OCI-LY1 (cell line): Measurements from ENCODE around the gene MCF2L2.

ENCODE experiments used
- H2AFZ ChIP-seq: fragments of 200-600 bp; sonication (generic), shearing (Covaris generic); 2 replicates; pipeline ENCODE4 v1.6.0; 2014; ENCODE audit warnings: antibody characterized with exemption, mild to moderate bottlenecking, low read length
- H3F3A ChIP-seq: fragments of 200-600 bp; sonication (generic), shearing (Covaris generic); 2 replicates; pipeline ENCODE4 v1.6.0; 2014; ENCODE audit warnings: mild to moderate bottlenecking, antibody characterized with exemption, low read length, moderate library complexity; ENCODE audit not compliant: insufficient read depth
- H3K27ac ChIP-seq: fragments of 200-600 bp; sonication (generic); 2 replicates; pipeline ENCODE4 v1.5.1; 2014; ENCODE audit warnings: low read length, mixed run types, mild to moderate bottlenecking, low read depth; ENCODE audit not compliant: poor library complexity, severe bottlenecking
- H3K27me3 ChIP-seq: fragments of 200-600 bp; sonication (generic); 2 replicates; pipeline ENCODE4 v1.6.0; 2014; ENCODE audit warnings: antibody characterized with exemption, mild to moderate bottlenecking, low read length, moderate library complexity; ENCODE audit not compliant: insufficient read depth
- H3K36me3 ChIP-seq: fragments of 200-600 bp; sonication (generic); 2 replicates; pipeline ENCODE4 v1.6.1; 2014; ENCODE audit warnings: mild to moderate bottlenecking, antibody characterized with exemption, low read length, moderate library complexity, mixed read lengths; ENCODE audit not compliant: insufficient read depth
- H3K4me1 ChIP-seq: fragments of 200-600 bp; sonication (generic); 2 replicates; pipeline ENCODE4 v1.5.1; 2014; ENCODE audit warnings: mild to moderate bottlenecking, low read length, moderate library complexity; ENCODE audit not compliant: insufficient read depth, severe bottlenecking
- H3K4me2 ChIP-seq: fragments of 200-600 bp; sonication (generic), shearing (Covaris generic); 2 replicates; pipeline ENCODE4 v1.6.1; 2014; ENCODE audit warnings: low read length
- H3K4me3 ChIP-seq: fragments of 200-600 bp; sonication (generic); 2 replicates; pipeline ENCODE4 v1.5.1; 2014; ENCODE audit warnings: low read length, low read depth, mild to moderate bottlenecking, mixed read lengths; ENCODE audit not compliant: poor library complexity, severe bottlenecking
- H3K79me2 ChIP-seq: fragments of 200-600 bp; shearing (Covaris generic); 2 replicates; pipeline ENCODE4 v1.6.1; 2016; ENCODE audit warnings: mixed run types, low read length, mixed read lengths; ENCODE audit not compliant: insufficient read depth
- H3K9ac ChIP-seq: fragments of 200-600 bp; sonication (generic), shearing (Covaris generic); 2 replicates; pipeline ENCODE4 v1.6.1; 2014; ENCODE audit warnings: mild to moderate bottlenecking, low read length, mixed read lengths
- H3K9me2 ChIP-seq: fragments of 200-600 bp; sonication (generic), shearing (Covaris generic); 2 replicates; pipeline ENCODE4 v1.6.1; 2014; ENCODE audit warnings: low read depth, mild to moderate bottlenecking, low read length, mixed read lengths
- H3K9me3 ChIP-seq: fragments of 200-600 bp; shearing (Covaris generic); 2 replicates; pipeline ENCODE4 v1.6.1; 2014; ENCODE audit warnings: low read length, mixed read lengths
- H4K20me1 ChIP-seq: fragments of 200-600 bp; sonication (generic), shearing (Covaris generic); 2 replicates; pipeline ENCODE4 v1.6.0; 2016; ENCODE audit warnings: mild to moderate bottlenecking, low read length; ENCODE audit not compliant: insufficient read depth
- CTCF ChIP-seq: fragments of 200-600 bp; sonication (generic), shearing (Covaris generic); IDR thresholded peaks from 2 replicates; pipeline ENCODE4 v1.5.1; 2017; ENCODE audit warnings: mild to moderate bottlenecking, antibody characterized with exemption, low read length, moderate library complexity, mixed read lengths
- EZH2 ChIP-seq: fragments of 200-600 bp; sonication (generic), shearing (Covaris generic); IDR thresholded peaks from 2 replicates; pipeline ENCODE4 v1.8.0; 2017; ENCODE audit warnings: borderline replicate concordance, mixed run types, mild to moderate bottlenecking, antibody characterized with exemption, low read length, moderate library complexity, mixed read lengths

The MCF2L2 gene

GRCh38 chr3:183148056-183148455 lies 280.4 kb downstream of the MCF2L2 start:
- Histone ChIP-seq H3K9me3 (no peaks in the 10 kb centered on the region), H3K4me2 (no peak overlapping the region), H3K9ac (no peak overlapping the region), H3K27me3 (no peaks in the 10 kb centered on the region; the same call in 1 of the 2 replicates), H3F3A (no peaks in the 10 kb centered on the region), H2AFZ (no peak overlapping the region), H4K20me1 (no peaks in the 10 kb centered on the region), H3K27ac (no peak overlapping the region), H3K4me1 (no peaks in the 10 kb centered on the region), H3K36me3 (no peaks in the 10 kb centered on the region), H3K4me3 (no peak overlapping the region), H3K79me2 (no peaks in the 10 kb centered on the region), H3K9me2 (no peaks in the 10 kb centered on the region)
- TF ChIP-seq EZH2 (no peak), CTCF (no peak)

- H3K27me3 ChIP-seq = no peaks in the 10 kb centered on the region; the same call in 1 of the 2 replicates
- no peaks in the 10 kb centered on the region for H3K9me2 ChIP-seq
- TF ChIP-seq CTCF (no peak), EZH2 (no peak)
- no peaks in the 10 kb centered on the region for H3F3A ChIP-seq
- H3K4me1 ChIP-seq = no peaks in the 10 kb centered on the region
- H3K27ac ChIP-seq = no peak overlapping the region
- no peaks in the 10 kb centered on the region for H3K79me2 ChIP-seq
- no peak overlapping the region for H2AFZ ChIP-seq
- H3K9ac ChIP-seq = no peak overlapping the region
- H3K4me2 ChIP-seq = no peak overlapping the region
- H3K9me3 ChIP-seq = no peaks in the 10 kb centered on the region; the same call in 1 of the 2 replicates
- H3K4me3 ChIP-seq = no peak overlapping the region
- H4K20me1 ChIP-seq = no peaks in the 10 kb centered on the region
- H3K36me3 ChIP-seq = no peaks in the 10 kb centered on the region
These were observed 284.1 kb downstream of the MCF2L2 start for GRCh38 chr3:183144363-183144762.

- Histone ChIP-seq H3K27me3 (no peaks in the 10 kb centered on the region; the same call in 1 of the 2 replicates), H3K4me1 (no peaks in the 10 kb centered on the region), H3K4me3 (no peak overlapping the region), H2AFZ (no peak overlapping the region), H3K9ac (no peak overlapping the region), H3K27ac (no peak overlapping the region), H3K9me3 (peaks cover 10% of the 10 kb centered on the region; the same call in 1 of the 2 replicates), H3K4me2 (no peak overlapping the region), H3K9me2 (no peaks in the 10 kb centered on the region), H3F3A (no peaks in the 10 kb centered on the region), H3K36me3 (no peaks in the 10 kb centered on the region), H3K79me2 (no peaks in the 10 kb centered on the region), H4K20me1 (no peaks in the 10 kb centered on the region)
- no peak for TF ChIP-seq EZH2
- TF ChIP-seq CTCF = no peak
These were observed 286.2 kb downstream of the MCF2L2 start for GRCh38 chr3:183142199-183142598.
